H9 (cell line): ENCODE results near the gene MED15. TPM values are rescaled to one million over a fixed set of nuclear protein-coding genes. Genes with fewer than 3 reads are reported as not detected.

Experiments used
- DNase-seq: peaks from one replicate; pipeline ENCODE4 v3.0.0-alpha.2; 2017
- H2AFZ ChIP-seq: one replicate; pipeline ENCODE4 v1.6.1; 2013; ENCODE audit warnings: mild to moderate bottlenecking, low read length, control low read depth, moderate library complexity
- H2AK5ac ChIP-seq: 2 replicates; pipeline ENCODE4 v1.6.1; 2013; ENCODE audit warnings: low read length, control low read depth, mixed read lengths; ENCODE audit not compliant: insufficient read length
- H2BK120ac ChIP-seq: one replicate; pipeline ENCODE4 v1.6.1; 2013; ENCODE audit warnings: low read depth, mild to moderate bottlenecking, low read length, control low read depth, inconsistent platforms; ENCODE audit not compliant: poor library complexity, severe bottlenecking
- H2BK12ac ChIP-seq: 2 replicates; pipeline ENCODE4 v1.6.1; 2013; ENCODE audit warnings: low read length, control low read depth, mixed read lengths, low read depth; ENCODE audit not compliant: insufficient read length
- H2BK15ac ChIP-seq: 2 replicates; pipeline ENCODE4 v1.6.1; 2013; ENCODE audit warnings: low read depth, low read length, control low read depth
- H2BK20ac ChIP-seq: one replicate; pipeline ENCODE4 v1.6.1; 2013; ENCODE audit warnings: low read depth, mild to moderate bottlenecking, low read length, control low read depth, inconsistent platforms; ENCODE audit not compliant: poor library complexity, severe bottlenecking
- H2BK5ac ChIP-seq: 2 replicates; pipeline ENCODE4 v1.6.1; 2013; ENCODE audit warnings: low read length, control low read depth, mixed read lengths; ENCODE audit not compliant: insufficient read length
- H3K14ac ChIP-seq: 2 replicates; pipeline ENCODE4 v1.6.1; 2013; ENCODE audit warnings: low read length, control low read depth; ENCODE audit not compliant: insufficient read depth
- H3K18ac ChIP-seq: 2 replicates; pipeline ENCODE4 v1.6.1; 2013; ENCODE audit warnings: low read depth, mild to moderate bottlenecking, mixed read lengths, low read length, control low read depth; ENCODE audit not compliant: insufficient read length
- H3K23ac ChIP-seq: 2 replicates; pipeline ENCODE4 v1.6.1; 2013; ENCODE audit warnings: low read length, control low read depth, mixed read lengths, low read depth; ENCODE audit not compliant: insufficient read length
- H3K23me2 ChIP-seq: 2 replicates; pipeline ENCODE4 v1.6.1; 2013; ENCODE audit warnings: low read depth, mild to moderate bottlenecking, mixed read lengths, low read length, control low read depth; ENCODE audit not compliant: insufficient read length, poor library complexity, severe bottlenecking
- H3K27ac ChIP-seq: 2 replicates; pipeline ENCODE4 v1.5.1; 2013; ENCODE audit warnings: low read length, control low read depth, mixed read lengths, low read depth; ENCODE audit not compliant: insufficient read length
- H3K27me3 ChIP-seq: 2 replicates; pipeline ENCODE4 v1.6.1; 2013; ENCODE audit warnings: low read length, control low read depth, inconsistent platforms; ENCODE audit not compliant: insufficient read depth
- H3K4ac ChIP-seq: 2 replicates; pipeline ENCODE4 v1.6.1; 2013; ENCODE audit warnings: low read depth, mild to moderate bottlenecking, control low read depth, inconsistent platforms, low read length, moderate library complexity
- H3K4me1 ChIP-seq: 2 replicates; pipeline ENCODE4 v1.6.1; 2013; ENCODE audit warnings: low read length, control low read depth, inconsistent platforms; ENCODE audit not compliant: insufficient read depth
- H3K4me2 ChIP-seq: 2 replicates; pipeline ENCODE4 v1.6.1; 2013; ENCODE audit warnings: low read length, control low read depth, mixed read lengths; ENCODE audit not compliant: insufficient read length, insufficient read depth
- H3K56ac ChIP-seq: 2 replicates; pipeline ENCODE4 v1.6.1; 2013; ENCODE audit warnings: low read depth, mild to moderate bottlenecking, mixed read lengths, low read length, control low read depth; ENCODE audit not compliant: insufficient read length
- H3K79me1 ChIP-seq: 2 replicates; pipeline ENCODE4 v1.6.1; 2013; ENCODE audit warnings: low read depth, mild to moderate bottlenecking, moderate library complexity, low read length, control low read depth, inconsistent platforms; ENCODE audit not compliant: insufficient read depth, poor library complexity, severe bottlenecking
- H3K79me2 ChIP-seq: 2 replicates; pipeline ENCODE4 v1.6.1; 2013; ENCODE audit warnings: low read length, control low read depth, inconsistent platforms; ENCODE audit not compliant: insufficient read depth
- H3K9ac ChIP-seq: 2 replicates; pipeline ENCODE4 v1.6.1; 2013; ENCODE audit warnings: low read length, control low read depth, mixed read lengths; ENCODE audit not compliant: insufficient read length; ENCODE audit errors: extremely low read depth
- H3K9me3 ChIP-seq: one replicate; pipeline ENCODE4 v1.6.1; 2013; ENCODE audit warnings: low read depth, low read length, inconsistent platforms; ENCODE audit not compliant: control insufficient read depth
- H3T11ph ChIP-seq: one replicate; pipeline ENCODE4 v1.6.1; 2013; ENCODE audit warnings: mild to moderate bottlenecking, low read length, control low read depth, inconsistent platforms
- H4K20me1 ChIP-seq: one replicate; pipeline ENCODE4 v1.6.1; 2013; ENCODE audit not compliant: control insufficient read depth, insufficient read length, insufficient read depth
- H4K5ac ChIP-seq: 2 replicates; pipeline ENCODE4 v1.6.1; 2013; ENCODE audit warnings: low read depth, mild to moderate bottlenecking, mixed read lengths, low read length, control low read depth; ENCODE audit not compliant: insufficient read length
- H4K8ac ChIP-seq: replicated peaks from 2 replicates; pipeline ENCODE4 v1.6.1; 2013; ENCODE audit warnings: low read length, control low read depth, mixed read lengths, low read depth; ENCODE audit not compliant: insufficient read length
- H4K91ac ChIP-seq: 2 replicates; pipeline ENCODE4 v1.6.1; 2013; ENCODE audit warnings: low read depth, mild to moderate bottlenecking, moderate library complexity, mixed read lengths, low read length, control low read depth; ENCODE audit not compliant: insufficient read length
- H3K27ac Mint-ChIP-seq, 3 experiments: 2 replicates in 2 of 3; 3 replicates in 1 of 3; pipeline ENCODE4 v1.8.0; 2020 to 2021; ENCODE audit warnings: mixed read lengths in 3 of 3, mild to moderate bottlenecking in 1 of 3, moderate library complexity in 1 of 3
- H3K27me3 Mint-ChIP-seq: 2 replicates; pipeline ENCODE4 v1.8.0; 2021; ENCODE audit warnings: low read depth, mild to moderate bottlenecking, moderate library complexity, mixed read lengths
- H3K36me3 Mint-ChIP-seq, 3 experiments: 2 replicates in 2 of 3; 3 replicates in 1 of 3; pipeline ENCODE4 v1.8.0; 2020 to 2021; ENCODE audit warnings: low read depth in 3 of 3, mixed read lengths in 3 of 3; ENCODE audit not compliant: insufficient read depth in 1 of 3
- H3K4me1 Mint-ChIP-seq, 2 experiments: 2 replicates each; pipeline ENCODE4 v1.8.0; 2020; ENCODE audit warnings: mixed read lengths in 2 of 2
- H3K4me3 Mint-ChIP-seq, 2 experiments: 2 replicates in 1 of 2; 3 replicates in 1 of 2; pipeline ENCODE4 v1.8.0; 2020 to 2021; ENCODE audit warnings: mild to moderate bottlenecking in 2 of 2, mixed read lengths in 2 of 2, moderate library complexity in 1 of 2
- H3K9me3 Mint-ChIP-seq, 2 experiments: 2 replicates in 1 of 2; 3 replicates in 1 of 2; pipeline ENCODE4 v1.8.0; 2020; ENCODE audit warnings: mild to moderate bottlenecking in 2 of 2, mixed read lengths in 2 of 2, moderate library complexity in 1 of 2
- CTCF ChIP-seq: fragments of 200-600 bp; sonication (generic); conservative IDR thresholded peaks from 3 replicates; pipeline ENCODE4 v1.8.0; 2021; ENCODE audit warnings: antibody characterized with exemption, mild to moderate bottlenecking
- WGBS: extraction: QIAGEN DNeasy Blood & Tissue Kit; methylation state at CpG from one replicate; pipeline ENCODE4 v1.1.7; 2013; ENCODE audit warnings: missing lambda C conversion rate, low lambda C conversion rate, mixed read lengths; ENCODE audit not compliant: insufficient read length; ENCODE audit errors: extremely low coverage; 5-methylcytosine and 5-hydroxymethylcytosine counted together
- total RNA-seq: library from RNA; stranded (reverse); gene quantifications from 2 replicates; pipeline ENCODE4 v1.2.1, GENCODE V29; 2021

The MED15 gene
- total RNA-seq, 1 experiment from 2014 or later: 47.4 TPM

GRCh38 chr22:20628081-20628939 is 120.9 kb downstream of the MED15 start:
- no peak overlapping the region for H2AK5ac ChIP-seq
- H2AFZ ChIP-seq: no peak overlapping the region

More at GRCh38 chr22:20628081-20628939, 120.9 kb downstream of the MED15 start:
- Histone ChIP-seq H3K9me3 (no peaks in the 10 kb centered on the region), H2BK15ac (no peak overlapping the region), H3K27me3 (no peaks in the 10 kb centered on the region), H4K8ac (no peak overlapping the region), H3K23ac (no peak overlapping the region), H3K9ac (no peak overlapping the region), H4K5ac (no peak overlapping the region), H2BK12ac (no peak overlapping the region), H3K18ac (no peak overlapping the region), H3K27ac (no peak overlapping the region), H3K23me2 (no peaks in the 10 kb centered on the region), H3K14ac (no peak overlapping the region), H3K79me2 (no peaks in the 10 kb centered on the region), H3K4me1 (no peaks in the 10 kb centered on the region), H3K79me1 (no peaks in the 10 kb centered on the region), H4K20me1 (no peaks in the 10 kb centered on the region), H4K91ac (no peak overlapping the region), H2BK5ac (no peak overlapping the region), H3T11ph (no peak overlapping the region), H3K56ac (peak overlapping the region; percentile 41), H3K4me2 (no peak overlapping the region), H3K4ac (no peak overlapping the region), H2BK120ac (no peak overlapping the region), H2BK20ac (no peak overlapping the region)
- no peaks in the 10 kb centered on the region for H3K36me3 Mint-ChIP-seq
- peaks cover 10% of the 10 kb centered on the region for H3K27me3 Mint-ChIP-seq
- no peak overlapping the region for H3K4me3 Mint-ChIP-seq
- no peak overlapping the region for H3K27ac Mint-ChIP-seq
- H3K4me1 Mint-ChIP-seq: peaks cover 5 to 9% of the 10 kb centered on the region in 2 experiments; a peak in 3 of 4 replicates
- no CpG with 5 or more reads among the region's 9 CpGs for WGBS
- no peaks in the 10 kb centered on the region for H3K9me3 Mint-ChIP-seq
- no peak for DNase-seq
- no peak for TF ChIP-seq CTCF
